Endothelial cell of umbilical vein (primary cell): ENCODE measurements around the gene SERPINA5.

Experiments used
- CTCF ChIP-seq, 2 donors: IDR thresholded peaks; 1 replicate in 1 of 2; 2 replicates in 1 of 2; pipeline ENCODE4 v1.5.1; 2011; ENCODE audit warnings: low read length in 2 of 2, mild to moderate bottlenecking in 2 of 2, moderate library complexity in 2 of 2, control low read depth in 1 of 2, inconsistent platforms in 1 of 2, low read depth in 1 of 2; ENCODE audit not compliant: insufficient read depth in 1 of 2; ENCODE audit errors: extremely low read depth in 1 of 2
- EZH2 ChIP-seq: IDR thresholded peaks from 2 replicates; pipeline ENCODE4 v1.6.1; 2012; ENCODE audit warnings: borderline replicate concordance, low read depth, mild to moderate bottlenecking, moderate library complexity, low read length, inconsistent platforms; ENCODE audit not compliant: severe bottlenecking
- GATA2 ChIP-seq: IDR thresholded peaks from 2 replicates; pipeline ENCODE4 v1.7.0; 2011; ENCODE audit warnings: low read depth, mild to moderate bottlenecking, moderate library complexity, mixed read lengths, low read length; ENCODE audit not compliant: insufficient read length, insufficient read depth
- JUN ChIP-seq: IDR thresholded peaks from 2 replicates; pipeline ENCODE4 v1.6.1; 2011; ENCODE audit warnings: borderline replicate concordance, low read depth; ENCODE audit not compliant: insufficient read length, insufficient read depth
- MYC ChIP-seq: IDR thresholded peaks from one replicate; pipeline ENCODE4 v1.6.1; 2011; ENCODE audit warnings: mild to moderate bottlenecking, low read depth, low read length
- POLR2A ChIP-seq: IDR thresholded peaks from 2 replicates; pipeline ENCODE4 v1.6.1; 2012; ENCODE audit warnings: low read depth, mild to moderate bottlenecking, control low read depth, low read length
- POLR2AphosphoS5 ChIP-seq: IDR thresholded peaks from 2 replicates; pipeline ENCODE4 v1.6.1; 2012; ENCODE audit warnings: low read depth, mild to moderate bottlenecking, control low read depth, low read length, moderate library complexity; ENCODE audit not compliant: insufficient read depth

DNA sequence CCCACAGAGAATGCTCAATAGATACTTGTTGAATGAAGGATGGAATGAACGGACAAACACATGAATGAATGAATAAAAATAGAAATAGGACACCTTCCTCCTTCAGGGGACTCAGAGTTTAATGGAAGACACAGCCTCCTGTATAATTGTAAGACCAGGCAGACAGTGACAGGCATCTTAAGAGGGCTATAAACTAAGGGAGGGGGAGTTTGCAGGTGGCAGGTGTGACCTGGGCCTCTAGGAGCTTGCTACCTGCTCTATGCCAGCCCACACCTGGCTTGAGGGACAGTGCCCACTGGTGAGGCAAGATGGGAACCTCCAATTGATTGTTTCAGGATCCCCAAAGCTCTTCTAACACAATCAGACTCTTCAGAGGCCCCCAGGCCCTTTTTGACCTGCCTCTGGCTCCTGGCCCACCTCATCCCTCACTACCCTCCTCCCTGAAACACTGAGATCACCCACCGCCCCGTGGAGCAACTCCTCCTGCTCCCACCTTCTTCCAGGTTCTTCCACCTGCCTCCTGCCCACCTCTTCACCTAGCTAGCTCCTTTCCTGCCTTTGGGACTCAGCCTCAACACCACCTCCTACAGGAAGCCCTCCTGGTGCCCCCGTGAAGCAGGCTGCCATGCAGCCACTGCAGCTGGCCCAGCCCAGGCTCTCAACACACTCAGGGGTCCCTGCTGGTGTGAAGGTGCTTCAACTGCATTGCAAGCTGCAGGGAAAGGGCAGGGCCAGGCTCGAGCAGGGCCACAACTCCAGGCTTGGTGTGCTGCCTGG is 40.3 kb downstream of the SERPINA5 start:
- TF ChIP-seq CTCF (IDR thresholded peaks at IDR 0.05; ENCODE audit: extremely low read depth in 1 of 2, insufficient read depth in 1 of 2, low read depth in 1 of 2, low read length in 2 of 2) (no peak), POLR2A (no peak), EZH2 (no peak), POLR2AphosphoS5 (no peak), MYC (no peak), GATA2 (no peak), JUN (no peak)
